Activated CD8-positive, alpha-beta memory T cell treated with anti-CD3 and anti-CD28 coated beads, Interleukin-2, amount 50 U/mL, for 1 hour (primary cell): Measurements from ENCODE around the gene AK3.
"Not testable (repeated sequence)": the region's sequence is repeated elsewhere in the genome, so short reads cannot be mapped to it uniquely, and the experiment has no call there.

Source experiments
- DNase-seq: peaks from one replicate; pipeline ENCODE4 v3.0.0-alpha.2; 2020; ENCODE audit errors: extremely low read depth

Gene AK3

DNA sequence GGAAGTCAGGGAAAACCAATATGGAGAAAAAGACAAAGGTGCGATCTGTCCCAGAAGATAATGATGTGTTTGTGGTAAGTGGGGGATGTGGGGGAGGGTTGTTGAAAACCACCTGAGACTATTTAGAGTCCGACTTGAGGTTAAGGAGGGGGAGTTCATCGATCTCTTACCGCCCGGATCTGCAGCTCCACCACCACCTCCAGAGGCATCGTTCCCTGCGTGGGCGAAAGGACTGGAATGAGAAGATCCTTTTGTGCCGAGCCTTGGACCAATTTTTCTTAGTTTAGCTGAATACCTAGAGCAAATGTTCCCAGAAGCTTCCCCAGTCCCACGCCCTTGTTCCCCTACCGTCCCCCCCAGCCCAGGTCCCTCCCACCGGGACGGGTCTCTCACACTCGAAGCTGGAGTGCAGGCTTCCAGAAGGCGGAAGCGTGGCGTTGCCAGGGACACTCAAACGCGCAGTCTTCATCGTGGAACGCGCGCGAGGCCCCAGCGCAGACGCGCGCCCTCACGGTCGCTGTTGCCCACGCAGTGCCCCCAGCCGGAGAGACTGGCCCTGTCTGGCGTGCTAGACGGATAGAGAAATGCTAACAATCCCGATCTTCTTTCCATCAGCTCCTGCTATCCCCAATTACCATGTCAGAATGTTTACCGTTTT is 74.8 kb downstream of the AK3 start, which contains the start of gene SPATA6L:
SPATA6L (minus strand) TSS at position 439 of the 658 bp plus-strand sequence; CDS start at position 209, 230 bp downstream.
- no peak for DNase-seq

DNA sequence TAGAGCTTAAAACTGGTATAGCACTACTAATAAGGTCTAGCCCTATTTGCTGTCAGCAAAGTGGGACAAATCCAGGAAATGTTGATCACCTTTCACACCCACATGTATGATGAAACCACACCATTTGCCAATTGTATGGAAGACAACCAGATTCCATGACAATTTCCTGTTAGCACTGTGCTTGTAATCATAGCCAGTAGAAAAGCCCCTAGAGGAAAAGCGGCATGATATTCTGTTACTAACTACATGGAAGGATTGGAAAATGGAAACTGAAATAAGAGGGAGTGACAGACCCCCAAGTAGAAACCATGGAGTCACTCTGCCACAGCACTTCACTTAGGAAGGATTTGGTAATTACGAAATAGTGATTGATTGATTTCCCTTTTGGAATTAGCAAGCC is 75.6 kb downstream of the AK3 start:
- no peak for DNase-seq

DNA sequence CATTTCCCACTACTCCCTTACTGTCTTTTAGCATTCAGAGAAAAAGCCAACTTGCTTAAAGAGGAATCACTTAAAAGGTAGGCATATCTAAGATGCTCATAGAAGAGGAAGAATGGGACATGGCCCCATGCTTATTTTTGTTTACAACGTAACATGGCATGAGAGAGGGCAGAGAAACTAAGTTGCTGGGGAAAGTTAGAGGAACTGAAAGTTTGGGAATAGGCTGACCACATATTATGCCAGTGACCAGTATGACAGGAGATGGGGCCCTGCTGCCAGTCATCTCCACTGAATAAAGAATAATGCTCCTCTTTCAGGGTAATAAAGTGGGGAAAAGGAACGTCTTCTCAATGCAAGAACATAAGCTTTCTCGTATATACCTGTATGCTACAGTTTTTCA is 77.0 kb downstream of the AK3 start:
- no peak for DNase-seq

DNA sequence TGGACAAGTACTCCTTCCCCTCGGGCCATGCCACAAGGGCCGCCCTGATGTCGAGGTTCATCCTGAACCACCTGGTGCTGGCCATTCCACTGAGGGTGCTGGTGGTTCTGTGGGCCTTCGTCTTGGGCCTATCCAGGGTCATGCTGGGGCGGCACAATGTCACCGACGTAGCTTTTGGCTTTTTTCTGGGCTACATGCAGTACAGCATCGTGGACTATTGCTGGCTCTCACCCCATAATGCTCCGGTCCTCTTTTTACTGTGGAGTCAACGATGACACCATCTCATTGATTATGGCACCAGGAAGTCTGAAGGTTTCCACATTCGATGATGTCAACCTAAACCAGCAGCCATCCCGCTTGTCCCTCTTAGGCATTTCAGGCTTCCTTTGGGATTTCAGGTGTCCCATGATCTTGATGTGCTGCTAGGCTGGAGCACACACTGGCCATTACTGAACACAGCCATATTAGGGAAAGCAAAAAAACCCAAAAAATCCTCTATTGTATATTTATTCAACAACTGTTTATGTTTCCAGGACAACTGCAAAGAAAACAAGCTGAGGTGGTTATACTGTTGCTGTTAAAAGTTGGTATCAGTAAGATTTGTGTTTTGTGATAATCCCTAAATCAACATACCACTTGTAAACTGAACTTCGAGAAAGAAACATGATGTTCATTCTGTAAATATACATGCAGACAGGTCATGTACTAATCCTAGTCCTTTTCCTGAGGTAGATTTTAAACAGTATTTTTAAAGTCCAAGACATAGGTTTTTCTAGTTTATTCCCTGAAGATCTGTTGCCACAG is 77.8 kb downstream of the AK3 start:
- DNase-seq: no peak

DNA sequence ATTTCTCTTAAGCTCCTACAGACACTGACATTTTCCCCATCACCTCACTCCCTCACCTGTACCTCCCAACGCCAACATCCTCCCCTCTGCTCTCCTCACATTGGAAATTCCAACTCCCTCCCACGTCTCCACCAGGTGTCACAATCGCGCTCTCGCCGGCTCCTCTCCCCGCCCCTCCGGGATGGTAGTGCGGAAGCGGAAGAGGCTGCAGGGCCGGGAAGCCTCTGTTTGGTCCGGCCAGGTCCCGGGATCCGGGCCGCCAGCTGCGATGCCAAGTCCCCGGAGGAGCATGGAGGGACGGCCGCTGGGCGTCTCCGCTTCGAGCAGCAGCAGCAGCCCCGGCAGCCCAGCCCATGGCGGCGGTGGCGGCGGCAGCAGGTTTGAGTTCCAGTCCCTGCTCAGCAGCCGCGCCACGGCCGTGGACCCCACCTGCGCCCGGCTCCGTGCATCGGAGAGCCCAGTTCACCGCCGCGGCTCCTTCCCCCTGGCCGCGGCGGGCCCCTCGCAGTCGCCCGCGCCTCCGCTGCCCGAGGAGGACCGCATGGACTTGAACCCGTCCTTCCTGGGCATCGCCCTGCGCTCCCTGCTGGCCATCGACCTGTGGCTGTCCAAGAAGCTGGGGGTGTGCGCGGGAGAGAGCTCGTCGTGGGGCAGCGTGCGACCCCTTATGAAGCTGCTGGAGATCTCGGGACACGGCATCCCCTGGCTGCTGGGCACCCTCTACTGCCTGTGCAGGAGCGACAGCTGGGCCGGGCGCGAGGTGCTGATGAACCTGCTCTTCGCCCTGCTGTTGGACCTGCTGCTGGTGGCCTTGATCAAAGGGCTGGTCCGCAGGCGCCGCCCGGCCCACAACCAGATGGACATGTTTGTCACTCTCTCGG is 78.7 kb downstream of the AK3 start, which contains the start of gene PLPP6:
PLPP6 (plus strand) TSS at position 187 of the 881 bp plus-strand sequence; CDS start at position 269, 82 bp downstream.
- DNase-seq: no peak

DNA sequence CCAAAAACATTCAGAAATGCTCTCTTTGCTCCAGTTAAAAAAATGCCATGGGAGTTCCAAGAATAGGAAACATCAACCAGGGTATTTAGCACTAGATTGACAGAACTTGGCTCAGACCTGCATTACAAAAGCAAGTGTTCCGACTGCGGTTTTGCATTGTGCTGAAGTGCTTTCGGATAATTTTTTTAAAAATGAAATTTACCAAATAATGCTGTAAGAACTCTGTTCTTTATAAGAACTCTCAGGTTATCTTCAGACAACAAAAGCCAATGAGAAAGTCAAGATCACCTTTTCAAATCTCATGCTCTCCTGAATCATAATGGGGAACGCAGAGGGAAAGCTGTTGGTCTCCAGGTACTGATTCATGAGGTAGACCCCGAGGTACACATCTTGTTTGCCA is 79.4 kb downstream of the AK3 start:
- DNase-seq: no peak

DNA sequence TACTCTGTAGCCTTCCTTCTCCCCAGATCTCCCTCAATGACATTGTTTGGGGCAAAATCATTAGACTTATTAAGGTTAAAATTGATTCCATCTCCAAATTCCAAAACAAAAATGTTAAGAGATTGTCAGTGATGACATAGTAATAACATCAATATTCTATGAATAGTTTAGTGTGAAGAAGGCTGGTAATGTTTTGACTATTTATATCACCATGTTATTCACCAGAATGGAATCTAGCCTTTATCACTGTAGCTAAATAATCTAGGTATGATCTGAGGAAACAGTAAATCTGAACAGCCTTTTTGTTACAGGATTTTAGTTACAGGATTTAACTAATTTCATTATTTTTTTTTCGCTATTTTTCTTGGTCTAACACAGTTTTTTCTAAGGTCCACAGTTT is 79.8 kb downstream of the AK3 start:
- DNase-seq: no peak

DNA sequence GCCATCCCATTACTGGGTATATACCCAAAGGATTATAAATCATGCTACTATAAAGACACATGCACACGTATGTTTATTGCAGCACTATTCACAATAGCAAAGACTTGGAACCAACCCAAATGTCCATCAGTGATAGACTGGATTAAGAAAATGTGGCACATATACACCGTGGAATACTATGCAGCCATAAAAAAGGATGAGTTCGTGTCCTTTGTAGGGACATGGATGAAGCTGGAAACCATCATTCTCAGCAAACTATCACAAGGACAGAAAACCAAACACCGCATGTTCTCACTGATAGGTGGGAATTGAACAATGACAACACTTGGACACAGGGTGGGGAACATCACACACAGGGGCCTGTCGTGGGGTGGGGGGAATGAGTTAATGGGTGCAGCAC is 80.3 kb downstream of the AK3 start:
- not testable (repeated sequence) for DNase-seq
